Natural killer cell (primary cell): ENCODE data around the gene NCEH1. TPM values are rescaled to one million over a fixed set of nuclear protein-coding genes. Genes with fewer than 3 reads are reported as not detected.

Source experiments
- ATAC-seq, 3 donors: fragments of 150-1000 bp in 2 of 3; fragments of 200-7000 bp in 1 of 3; cut with Tn5 transposase; 1 replicate in 1 of 3; 2 replicates in 2 of 3; pipeline ENCODE4 v1.10.0; 2021; ENCODE audit warnings: mild to moderate bottlenecking in 2 of 3, moderate library complexity in 2 of 3
- DNase-seq, 2 donors: peaks; one replicate each; pipeline versions ENCODE4 v3.0.0 to v3.0.0-alpha.2; 2013 to 2021; ENCODE audit warnings: mixed read lengths in 1 of 2
- H3K27ac ChIP-seq: one replicate; pipeline ENCODE4 v1.5.1; 2013; ENCODE audit warnings: mild to moderate bottlenecking, low read length
- H3K27me3 ChIP-seq: one replicate; pipeline ENCODE4 v1.6.1; 2013; ENCODE audit warnings: low read length; ENCODE audit not compliant: control insufficient read depth, insufficient read depth
- H3K36me3 ChIP-seq: one replicate; pipeline ENCODE4 v1.6.1; 2013; ENCODE audit warnings: low read length; ENCODE audit not compliant: control insufficient read depth, insufficient read depth
- H3K4me1 ChIP-seq: one replicate; pipeline ENCODE4 v1.6.1; 2013; ENCODE audit warnings: low read length; ENCODE audit not compliant: control insufficient read depth, insufficient read depth
- H3K4me3 ChIP-seq: one replicate; pipeline ENCODE4 v1.5.1; 2013; ENCODE audit warnings: low read length
- H3K9me3 ChIP-seq: one replicate; pipeline ENCODE4 v1.6.1; 2013; ENCODE audit warnings: low read length; ENCODE audit not compliant: control insufficient read depth, insufficient read depth
- H3K27ac Mint-ChIP-seq, 2 donors: one replicate each; pipeline ENCODE4 v1.8.0; 2022; ENCODE audit warnings: mild to moderate bottlenecking in 2 of 2, mixed read lengths in 2 of 2, moderate library complexity in 1 of 2
- H3K27me3 Mint-ChIP-seq, 2 donors: one replicate each; pipeline ENCODE4 v1.8.0; 2022; ENCODE audit warnings: low read depth in 2 of 2, mixed read lengths in 2 of 2
- H3K36me3 Mint-ChIP-seq: one replicate; pipeline ENCODE4 v1.8.0; 2022; ENCODE audit warnings: mixed read lengths
- H3K4me1 Mint-ChIP-seq, 2 donors: one replicate each; pipeline ENCODE4 v1.8.0; 2022; ENCODE audit warnings: mixed read lengths in 2 of 2
- H3K4me3 Mint-ChIP-seq: one replicate; pipeline ENCODE4 v1.8.0; 2022; ENCODE audit warnings: mild to moderate bottlenecking, moderate library complexity, mixed read lengths
- H3K9me3 Mint-ChIP-seq, 2 donors: one replicate each; pipeline ENCODE4 v1.8.0; 2022; ENCODE audit warnings: mixed read lengths in 2 of 2
- WGBS: methylation state at CpG from one replicate; pipeline ENCODE4 v1.1.7; 2013; ENCODE audit warnings: missing lambda C conversion rate; ENCODE audit not compliant: insufficient coverage; 5-methylcytosine and 5-hydroxymethylcytosine counted together
- intact Hi-C: fragments of 100-400 bp; cut with micrococcal nuclease; formaldehyde crosslinking; loops from one replicate; pipeline ENCODE4 v1.14.2; 2022
- total RNA-seq, 4 donors: library from RNA; stranded (reverse); fragments of 120-200 nt in 1 of 4; gene quantifications; one replicate each; pipeline versions ENCODE4 v1.2.3 to v1.2.4, GENCODE V29; 2013 to 2022
- TF ChIP-seq, protein P1 (sequence below): fragments of 200-600 bp; IDR thresholded peaks from one replicate; pipeline ENCODE4 v1.8.0; 2022; ENCODE audit warnings: antibody characterized with exemption

NCEH1 gene
- total RNA-seq, 3 donors from 2014 or later (not counting 1 experiment from before 2014, with no cell fraction given) = 3.5 to 6.8 (median 5.3) TPM

DNA sequence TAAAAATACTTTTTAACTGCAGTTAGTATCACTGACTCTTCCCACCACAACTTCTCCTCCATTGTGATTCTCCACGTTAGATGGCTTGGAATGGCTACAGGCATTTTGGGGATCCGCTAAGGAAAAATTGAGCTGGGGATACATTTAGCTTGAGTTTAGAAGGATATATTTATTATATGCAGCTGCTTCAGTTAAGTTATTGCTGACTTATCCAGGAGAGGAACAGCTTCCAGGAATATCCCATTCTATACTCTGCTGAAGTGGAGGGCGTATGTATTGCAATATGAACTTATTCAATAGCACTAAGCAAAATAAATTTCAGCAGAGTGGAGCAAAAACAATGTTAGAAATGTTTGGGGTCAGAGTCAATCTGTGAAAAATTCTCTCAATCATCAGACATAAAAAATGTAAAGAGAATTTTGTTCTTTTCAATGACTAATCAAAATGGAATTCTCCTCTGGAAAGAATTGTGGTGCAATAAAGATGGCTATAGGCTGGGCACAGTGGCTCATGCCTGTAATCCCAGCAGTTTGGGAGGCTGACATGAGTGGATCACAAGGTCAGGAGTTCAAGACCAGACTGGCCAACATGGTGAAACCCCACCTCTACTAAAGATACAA is 84.7 kb downstream of the NCEH1 start:
- Mint-ChIP-seq H3K27me3 (no peaks in the 10 kb centered on the region), H3K27ac (no peak overlapping the region), H3K4me1 (peaks cover 7 to 14% of the 10 kb centered on the region in 2 donors), H3K36me3 (no peaks in the 10 kb centered on the region), H3K9me3 (no peaks in the 10 kb centered on the region), H3K4me3 (no peak overlapping the region)
- intact Hi-C loops = no loop called here
- WGBS = 41% methylated on average over 2 of the region's 3 CpGs
- no peaks in the 10 kb centered on the region for H3K9me3 ChIP-seq
- no peaks in the 10 kb centered on the region for H3K36me3 ChIP-seq
- TF ChIP-seq, protein P1, sequence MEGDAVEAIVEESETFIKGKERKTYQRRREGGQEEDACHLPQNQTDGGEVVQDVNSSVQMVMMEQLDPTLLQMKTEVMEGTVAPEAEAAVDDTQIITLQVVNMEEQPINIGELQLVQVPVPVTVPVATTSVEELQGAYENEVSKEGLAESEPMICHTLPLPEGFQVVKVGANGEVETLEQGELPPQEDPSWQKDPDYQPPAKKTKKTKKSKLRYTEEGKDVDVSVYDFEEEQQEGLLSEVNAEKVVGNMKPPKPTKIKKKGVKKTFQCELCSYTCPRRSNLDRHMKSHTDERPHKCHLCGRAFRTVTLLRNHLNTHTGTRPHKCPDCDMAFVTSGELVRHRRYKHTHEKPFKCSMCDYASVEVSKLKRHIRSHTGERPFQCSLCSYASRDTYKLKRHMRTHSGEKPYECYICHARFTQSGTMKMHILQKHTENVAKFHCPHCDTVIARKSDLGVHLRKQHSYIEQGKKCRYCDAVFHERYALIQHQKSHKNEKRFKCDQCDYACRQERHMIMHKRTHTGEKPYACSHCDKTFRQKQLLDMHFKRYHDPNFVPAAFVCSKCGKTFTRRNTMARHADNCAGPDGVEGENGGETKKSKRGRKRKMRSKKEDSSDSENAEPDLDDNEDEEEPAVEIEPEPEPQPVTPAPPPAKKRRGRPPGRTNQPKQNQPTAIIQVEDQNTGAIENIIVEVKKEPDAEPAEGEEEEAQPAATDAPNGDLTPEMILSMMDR = no peak
- no peaks in the 10 kb centered on the region for H3K4me1 ChIP-seq
- DNase-seq (no peak), ATAC-seq (no peak)
- H3K4me3 ChIP-seq = no peak overlapping the region
- no peaks in the 10 kb centered on the region for H3K27me3 ChIP-seq
- H3K27ac ChIP-seq = no peak overlapping the region

DNA sequence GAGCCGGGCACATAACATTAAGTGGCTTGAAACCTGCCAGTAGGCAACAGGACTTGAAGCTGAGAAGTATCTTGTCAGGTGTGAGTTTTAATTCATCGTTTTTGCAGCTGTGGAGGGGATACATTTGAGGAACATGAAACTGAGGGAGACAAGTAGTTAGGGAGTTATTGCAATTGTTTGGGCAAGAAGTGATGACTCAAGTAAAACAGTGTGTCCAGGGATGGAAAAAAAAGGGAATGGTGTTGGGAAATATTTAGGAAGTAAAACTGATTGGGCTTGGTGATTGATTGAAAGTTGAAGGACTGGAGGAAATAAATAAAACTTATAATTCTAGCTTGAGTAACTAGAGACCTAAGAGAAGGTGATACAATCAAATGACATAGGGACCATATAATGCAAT is 85.5 kb downstream of the NCEH1 start:
- H3K36me3 Mint-ChIP-seq = no peaks in the 10 kb centered on the region
- no peak for ATAC-seq
- WGBS = 75% methylated on average over 2 of the region's 2 CpGs
- no peaks in the 10 kb centered on the region for H3K9me3 ChIP-seq
- H3K4me3 Mint-ChIP-seq = no peak overlapping the region
- H3K4me3 ChIP-seq = no peak overlapping the region
- intact Hi-C loops = no loop called here
- H3K27me3 Mint-ChIP-seq = no peaks in the 10 kb centered on the region
- no peaks in the 10 kb centered on the region for H3K9me3 Mint-ChIP-seq
- no peak overlapping the region for H3K27ac Mint-ChIP-seq
- H3K36me3 ChIP-seq = no peaks in the 10 kb centered on the region
- no peaks in the 10 kb centered on the region for H3K27me3 ChIP-seq
- TF ChIP-seq, protein P1 = no peak
- H3K27ac ChIP-seq = no peak overlapping the region
- H3K4me1 Mint-ChIP-seq = peaks cover 7 to 14% of the 10 kb centered on the region in 2 donors
- DNase-seq = no peak
- no peaks in the 10 kb centered on the region for H3K4me1 ChIP-seq

DNA sequence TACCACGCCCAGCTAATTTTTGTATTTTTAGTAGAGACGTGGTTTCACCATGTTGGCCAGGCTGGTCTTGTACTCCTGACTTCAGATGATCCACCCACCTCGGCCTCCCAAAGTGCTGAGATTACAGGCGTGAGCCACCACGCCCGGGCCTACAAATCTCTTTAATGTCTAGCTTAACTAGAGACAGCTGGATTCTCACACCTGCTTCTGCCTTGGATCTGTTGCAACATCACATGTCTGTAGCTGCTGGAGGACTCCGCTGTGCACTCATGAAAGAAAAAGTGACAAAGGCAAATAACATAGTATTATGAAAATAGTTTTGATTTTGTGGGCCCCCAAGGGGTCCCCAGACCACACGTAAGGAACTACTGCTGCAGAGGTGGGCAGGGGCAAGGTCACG is 85.9 kb downstream of the NCEH1 start:
- Mint-ChIP-seq H3K27me3 (no peaks in the 10 kb centered on the region), H3K4me3 (no peak overlapping the region), H3K27ac (no peak overlapping the region), H3K9me3 (no peaks in the 10 kb centered on the region), H3K36me3 (no peaks in the 10 kb centered on the region), H3K4me1 (peaks cover 7 to 14% of the 10 kb centered on the region in 2 donors)
- no peak for ATAC-seq
- 86% methylated on average over 9 of the region's 9 CpGs for WGBS
- DNase-seq = no peak
- TF ChIP-seq, protein P1 = no peak
- intact Hi-C loops = no loop called here
- no peak overlapping the region for H3K4me3 ChIP-seq
- no peaks in the 10 kb centered on the region for H3K27me3 ChIP-seq
- H3K36me3 ChIP-seq = no peaks in the 10 kb centered on the region
- H3K27ac ChIP-seq = no peak overlapping the region
- no peaks in the 10 kb centered on the region for H3K4me1 ChIP-seq
- H3K9me3 ChIP-seq = no peaks in the 10 kb centered on the region
